Lung (tissue), 12 donors: ENCODE data around the gene DNAH17. TPM values are rescaled to one million over a fixed set of nuclear protein-coding genes. Genes with fewer than 3 reads are reported as not detected.
A peak's percentile ranks its signal among the peaks of the same experiment; 100 is the strongest.

Source experiments
- ATAC-seq: fragments of 200-7000 bp; cut with Tn5 transposase; one replicate; pipeline ENCODE4 v1.9.1; 2020; ENCODE audit warnings: moderate number of reproducible peaks; ENCODE audit not compliant: insufficient read depth, low FRiP score
- DNase-seq, 3 donors: peaks; one replicate each; pipeline ENCODE4 v3.0.0-alpha.2; 2013 to 2017
- H3K27ac ChIP-seq, 2 donors: one replicate each; pipeline ENCODE4 v1.5.1; 2013; ENCODE audit warnings: mild to moderate bottlenecking in 2 of 2, moderate library complexity in 2 of 2, control low read depth in 1 of 2, inconsistent platforms in 1 of 2, low read depth in 1 of 2, low read length in 1 of 2
- H3K27me3 ChIP-seq, 3 donors: one replicate each; pipeline ENCODE4 v1.5.1; 2013; ENCODE audit warnings: low read length in 2 of 3; ENCODE audit not compliant: control insufficient read depth in 3 of 3, insufficient read depth in 3 of 3
- H3K36me3 ChIP-seq, 4 donors: one replicate each; pipeline ENCODE4 v1.5.1; 2013; ENCODE audit warnings: low read length in 4 of 4, mild to moderate bottlenecking in 1 of 4, moderate library complexity in 1 of 4; ENCODE audit not compliant: control insufficient read depth in 4 of 4, insufficient read depth in 4 of 4
- H3K4me1 ChIP-seq, 5 donors: one replicate each; pipeline ENCODE4 v1.5.1; 2013; ENCODE audit warnings: low read length in 5 of 5, mild to moderate bottlenecking in 2 of 5, moderate library complexity in 1 of 5; ENCODE audit not compliant: control insufficient read depth in 5 of 5, insufficient read depth in 5 of 5
- H3K4me3 ChIP-seq: one replicate; pipeline ENCODE4 v1.5.1; 2013; ENCODE audit warnings: mild to moderate bottlenecking, control low read depth, moderate library complexity
- H3K9ac ChIP-seq, 2 donors: one replicate each; pipeline ENCODE4 v1.5.1; 2013; ENCODE audit warnings: low read length in 2 of 2, control low read depth in 1 of 2; ENCODE audit not compliant: insufficient read depth in 1 of 2
- H3K9me3 ChIP-seq, 4 donors: one replicate each; pipeline ENCODE4 v1.5.1; 2013; ENCODE audit warnings: low read length in 3 of 4, mild to moderate bottlenecking in 1 of 4, moderate library complexity in 1 of 4; ENCODE audit not compliant: control insufficient read depth in 4 of 4, insufficient read depth in 3 of 4
- CTCF ChIP-seq: IDR thresholded peaks from 2 replicates; pipeline ENCODE4 v1.5.1; 2012; ENCODE audit warnings: mild to moderate bottlenecking; ENCODE audit errors: control extremely low read depth, extremely low read depth
- WGBS, 2 donors: extraction: QIAGEN DNeasy Blood & Tissue Kit; methylation state at CpG; one replicate each; pipeline ENCODE4 v1.1.7; 2013; 5-methylcytosine and 5-hydroxymethylcytosine counted together
- polyA plus RNA-seq, 2 donors: library from polyadenylated mRNA; stranded (reverse); fragments of 200-250 nt; gene quantifications; one replicate each; pipeline ENCODE4 v1.2.1, GENCODE V29; 2013
- total RNA-seq, 2 donors: library from RNA; depleted of rRNA in 1 of 2; stranded (reverse); fragments of >200 nt in 1 of 2; gene quantifications; one replicate each; pipeline ENCODE4 v1.2.1, GENCODE V29; 2014 to 2021
- donor health status: control.
- donor health status: control.
- donor health status: Bipolar disorder and iron deficiency.
- donor health status: healthy.
- donor health status: DM: yes; HTN: yes; CAD: no.

Gene DNAH17
- total and polyA plus RNA-seq, 4 donors, result 0.44 to 1.6 (median 1.2) TPM

GRCh38 chr17:78567991-78568390 is 9.2 kb downstream of the DNAH17 start:
- Histone ChIP-seq H3K4me1 (no peaks in the 10 kb centered on the region), H3K27me3 (no peaks in the 10 kb centered on the region), H3K4me3 (no peak overlapping the region), H3K36me3 (no peaks in the 10 kb centered on the region), H3K9me3 (no peaks in the 10 kb centered on the region), H3K27ac (no peak overlapping the region), H3K9ac (no peak overlapping the region)
- no peak for TF ChIP-seq CTCF
- ATAC-seq (no peak), DNase-seq (no peak)
- WGBS, 2 donors, result 85 to 88% methylated on average over 11 of the region's 11 CpGs

- WGBS, 2 donors, result 93% methylated on average over 10 of the region's 10 CpGs
- DNase-seq, result no peak
Measured at GRCh38 chr17:78566947-78567346, 10.2 kb downstream of the DNAH17 start.

GRCh38 chr17:78563189-78564145 is 13.7 kb downstream of the DNAH17 start:
- ATAC-seq (no peak), DNase-seq (peak; percentile 15 to 45 (median 31))

More at GRCh38 chr17:78566947-78567346, 10.2 kb downstream of the DNAH17 start:
- no peak for TF ChIP-seq CTCF
- H3K9me3 ChIP-seq, result no peaks in the 10 kb centered on the region
- no peaks in the 10 kb centered on the region for H3K27me3 ChIP-seq
- H3K4me3 ChIP-seq, result no peak overlapping the region
- ATAC-seq, result no peak
- H3K36me3 ChIP-seq, result no peaks in the 10 kb centered on the region
- no peak overlapping the region for H3K27ac ChIP-seq
- no peak overlapping the region for H3K9ac ChIP-seq
- no peaks in the 10 kb centered on the region for H3K4me1 ChIP-seq

More at GRCh38 chr17:78563189-78564145, 13.7 kb downstream of the DNAH17 start:
- H3K27me3 ChIP-seq, result no peaks in the 10 kb centered on the region
- no peaks in the 10 kb centered on the region for H3K9me3 ChIP-seq
- H3K36me3 ChIP-seq, result no peaks in the 10 kb centered on the region
- H3K27ac ChIP-seq, result no peak overlapping the region
- WGBS, 2 donors, result 73% methylated on average over 22 of the region's 22 CpGs
- no peak overlapping the region for H3K4me3 ChIP-seq
- no peak overlapping the region for H3K9ac ChIP-seq
- no peaks in the 10 kb centered on the region for H3K4me1 ChIP-seq
- TF ChIP-seq CTCF, result no peak
